Non-pigmented ciliary epithelial cell (primary cell): ENCODE data around the gene F10.

Experiments used
- DNase-seq: peaks from one replicate; pipeline ENCODE4 v3.0.0-alpha.2; 2010; ENCODE audit warnings: low read depth

The F10 gene

GRCh38 chr13:113116871-113117271 is 5.7 kb upstream of the F10 start:
- DNase-seq, result no peak

GRCh38 chr13:113117335-113117872 is 5.2 kb upstream of the F10 start:
- DNase-seq, result no peak

GRCh38 chr13:113117911-113118260 is 4.7 kb upstream of the F10 start:
- DNase-seq, result no peak

- no peak for DNase-seq
Observed at GRCh38 chr13:113118261-113119021, 4.2 kb upstream of the F10 start.

- no peak for DNase-seq
Observed at GRCh38 chr13:113119166-113119821, 3.3 kb upstream of the F10 start.

GRCh38 chr13:113119822-113120189 is 2.8 kb upstream of the F10 start:
- DNase-seq, result no peak

- no peak for DNase-seq
Observed at GRCh38 chr13:113120300-113121182, 2.1 kb upstream of the F10 start.

- no peak for DNase-seq
Observed at GRCh38 chr13:113121183-113121927, 1.2 kb upstream of the F10 start.

GRCh38 chr13:113121928-113122471 is 599 bp upstream of the F10 start:
- no peak for DNase-seq

- DNase-seq, result no peak
Observed at GRCh38 chr13:113123226-113124201, 915 bp downstream of the F10 start.

- DNase-seq, result no peak
Observed at GRCh38 chr13:113124211-113124970, 1.8 kb downstream of the F10 start.

GRCh38 chr13:113125506-113126264 is 3.1 kb downstream of the F10 start:
- DNase-seq, result no peak

GRCh38 chr13:113126265-113127150 is 3.9 kb downstream of the F10 start:
- no peak for DNase-seq

GRCh38 chr13:113129480-113129879 is 6.9 kb downstream of the F10 start:
- no peak for DNase-seq

- DNase-seq, result no peak
Observed at GRCh38 chr13:113129921-113130750, 7.5 kb downstream of the F10 start.

GRCh38 chr13:113135281-113135760 is 12.7 kb downstream of the F10 start:
- no peak for DNase-seq
